Lower lobe of right lung (tissue), 2 donors: Measurements from ENCODE around the gene APPL1. TPM values are rescaled to one million over a fixed set of nuclear protein-coding genes. Genes with fewer than 3 reads are reported as not detected.

Experiments used
- ATAC-seq, 2 donors: fragments of 200-7000 bp; cut with Tn5 transposase; one replicate each; pipeline ENCODE4 v1.9.1; 2020 to 2022; ENCODE audit warnings: mild to moderate bottlenecking in 2 of 2, moderate library complexity in 2 of 2
- DNase-seq: peaks from one replicate; pipeline ENCODE4 v3.0.0-alpha.2; 2020
- H3K27ac ChIP-seq: fragments of 200-600 bp; one replicate; pipeline ENCODE4 v1.8.0; 2022
- H3K27me3 ChIP-seq: fragments of 200-600 bp; one replicate; pipeline ENCODE4 v1.8.0; 2022; ENCODE audit warnings: low read depth
- H3K36me3 ChIP-seq: fragments of 200-600 bp; one replicate; pipeline ENCODE4 v1.8.0; 2022; ENCODE audit warnings: mild to moderate bottlenecking
- H3K4me1 ChIP-seq: fragments of 200-600 bp; one replicate; pipeline ENCODE4 v1.8.0; 2022
- H3K4me3 ChIP-seq: fragments of 200-600 bp; one replicate; pipeline ENCODE4 v1.8.0; 2022; ENCODE audit warnings: mild to moderate bottlenecking
- H3K9me3 ChIP-seq: fragments of 200-600 bp; one replicate; pipeline ENCODE4 v1.8.0; 2022
- intact Hi-C: fragments of 100-400 bp; cut with DNase I; formaldehyde crosslinking; loops from one replicate; pipeline ENCODE4 v1.11.0; 2022
- total RNA-seq: library from RNA; stranded (reverse); fragmentation: NEBNext Ultra II Directional; extraction: Animal tissue kit (Norgen Biotek cat#: 25700); gene quantifications from one replicate; pipeline ENCODE4 v1.2.1, GENCODE V29; 2021
- TF ChIP-seq, protein P1 (sequence below): fragments of 200-600 bp; IDR thresholded peaks from one replicate; pipeline ENCODE4 v1.8.0; 2022; ENCODE audit warnings: antibody characterized with exemption, mild to moderate bottlenecking
- donor health status: DM: no; HTN: yes; CAD: no; lungs with severe emphysema.

Gene APPL1
- total RNA-seq, 1 donor from 2014 or later: 45.5 TPM

DNA sequence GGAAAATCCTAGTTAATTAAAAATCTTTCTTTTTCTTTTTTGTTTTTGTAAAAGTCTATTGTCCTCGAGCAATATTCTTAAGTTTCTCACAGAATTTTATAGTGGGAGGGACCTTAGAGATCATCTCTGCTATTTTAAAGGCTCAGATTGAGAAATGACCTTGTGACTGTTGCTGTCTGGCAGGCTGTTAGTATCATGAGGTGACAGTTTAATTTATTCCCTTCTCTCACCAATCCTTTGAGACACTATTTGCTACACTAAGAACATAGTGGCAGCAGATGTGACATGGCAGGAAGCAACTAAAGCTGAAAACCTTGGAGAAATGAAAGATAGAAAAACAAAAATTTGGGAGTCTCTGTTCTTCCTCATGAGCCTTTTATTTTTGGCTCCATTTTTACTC lies 24.9 kb downstream of the APPL1 start:
- no peaks in the 10 kb centered on the region for H3K4me1 ChIP-seq
- no peak overlapping the region for H3K4me3 ChIP-seq
- H3K27me3 ChIP-seq: no peaks in the 10 kb centered on the region
- H3K27ac ChIP-seq: no peak overlapping the region
- peaks cover 82% of the 10 kb centered on the region for H3K36me3 ChIP-seq
- ATAC-seq: no peak
- TF ChIP-seq, protein P1, sequence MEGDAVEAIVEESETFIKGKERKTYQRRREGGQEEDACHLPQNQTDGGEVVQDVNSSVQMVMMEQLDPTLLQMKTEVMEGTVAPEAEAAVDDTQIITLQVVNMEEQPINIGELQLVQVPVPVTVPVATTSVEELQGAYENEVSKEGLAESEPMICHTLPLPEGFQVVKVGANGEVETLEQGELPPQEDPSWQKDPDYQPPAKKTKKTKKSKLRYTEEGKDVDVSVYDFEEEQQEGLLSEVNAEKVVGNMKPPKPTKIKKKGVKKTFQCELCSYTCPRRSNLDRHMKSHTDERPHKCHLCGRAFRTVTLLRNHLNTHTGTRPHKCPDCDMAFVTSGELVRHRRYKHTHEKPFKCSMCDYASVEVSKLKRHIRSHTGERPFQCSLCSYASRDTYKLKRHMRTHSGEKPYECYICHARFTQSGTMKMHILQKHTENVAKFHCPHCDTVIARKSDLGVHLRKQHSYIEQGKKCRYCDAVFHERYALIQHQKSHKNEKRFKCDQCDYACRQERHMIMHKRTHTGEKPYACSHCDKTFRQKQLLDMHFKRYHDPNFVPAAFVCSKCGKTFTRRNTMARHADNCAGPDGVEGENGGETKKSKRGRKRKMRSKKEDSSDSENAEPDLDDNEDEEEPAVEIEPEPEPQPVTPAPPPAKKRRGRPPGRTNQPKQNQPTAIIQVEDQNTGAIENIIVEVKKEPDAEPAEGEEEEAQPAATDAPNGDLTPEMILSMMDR: no peak
- DNase-seq: no peak
- intact Hi-C loops: no loop called here
- no peaks in the 10 kb centered on the region for H3K9me3 ChIP-seq

DNA sequence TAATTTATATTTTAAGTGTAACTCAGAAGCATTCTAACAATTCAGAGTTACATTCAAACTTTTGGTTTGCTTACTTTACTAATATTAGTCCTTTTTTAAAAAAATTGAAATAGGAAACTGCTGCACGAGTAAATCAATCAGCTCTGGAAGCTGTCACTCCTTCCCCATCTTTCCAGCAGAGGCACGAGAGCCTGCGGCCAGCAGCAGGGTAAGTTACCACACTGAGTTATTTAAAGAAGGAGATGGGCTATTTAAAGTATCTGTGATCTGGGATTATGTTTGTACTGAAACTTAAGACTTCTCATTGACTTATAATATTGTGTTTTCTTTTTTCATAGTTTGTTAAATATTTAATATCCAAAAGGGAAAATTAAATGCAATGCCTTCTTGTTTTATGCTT lies 29.3 kb downstream of the APPL1 start:
- DNase-seq: no peak
- no peaks in the 10 kb centered on the region for H3K9me3 ChIP-seq
- H3K36me3 ChIP-seq: peaks cover 88% of the 10 kb centered on the region
- no peak for ATAC-seq
- H3K27ac ChIP-seq: no peak overlapping the region
- H3K4me3 ChIP-seq: no peak overlapping the region
- no peaks in the 10 kb centered on the region for H3K4me1 ChIP-seq
- intact Hi-C loops: no loop called here
- TF ChIP-seq, protein P1: no peak
- no peaks in the 10 kb centered on the region for H3K27me3 ChIP-seq

DNA sequence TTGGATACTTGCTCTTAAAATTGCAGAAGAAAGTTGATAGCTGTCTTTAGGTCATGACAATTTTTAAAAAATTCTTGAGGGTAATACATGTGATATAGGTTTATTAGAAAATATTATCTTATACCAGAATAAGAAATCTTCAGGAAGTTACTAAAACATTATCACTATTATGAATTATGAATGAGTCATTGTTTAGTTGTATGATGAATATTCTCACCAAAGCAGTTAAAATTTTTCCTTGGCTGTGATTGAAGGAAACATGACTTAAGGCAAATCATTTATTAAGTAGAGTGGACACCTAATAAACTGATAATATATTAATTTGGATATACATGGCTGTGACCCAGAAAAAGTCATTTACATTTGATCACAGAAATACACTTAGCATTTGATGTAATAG lies 30.1 kb downstream of the APPL1 start:
- Histone ChIP-seq H3K27ac (no peak overlapping the region), H3K4me1 (no peaks in the 10 kb centered on the region), H3K27me3 (no peaks in the 10 kb centered on the region), H3K9me3 (no peaks in the 10 kb centered on the region), H3K36me3 (peaks cover 82% of the 10 kb centered on the region), H3K4me3 (no peak overlapping the region)
- intact Hi-C loops: no loop called here
- DNase-seq: no peak
- no peak for ATAC-seq
- TF ChIP-seq, protein P1: no peak

DNA sequence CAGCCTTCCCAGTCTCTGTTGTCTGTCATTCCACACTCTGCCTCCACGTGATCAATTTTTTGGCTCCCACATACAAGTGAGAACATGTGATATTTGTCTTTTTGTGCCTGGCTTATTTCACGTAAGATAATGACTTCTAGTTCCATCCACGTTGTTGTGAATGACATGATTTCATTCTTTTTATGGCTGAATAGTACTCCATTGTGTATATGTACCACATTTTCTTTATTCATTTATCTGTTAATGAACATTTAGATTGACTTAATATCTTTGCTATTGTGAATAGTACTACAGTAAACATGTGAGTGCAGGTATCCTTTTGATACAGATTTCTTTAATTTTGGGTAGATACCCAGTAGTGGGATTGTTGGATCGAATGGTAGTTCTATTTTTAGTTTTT lies 33.6 kb downstream of the APPL1 start:
- Histone ChIP-seq H3K4me1 (no peaks in the 10 kb centered on the region), H3K27ac (no peak overlapping the region), H3K27me3 (no peaks in the 10 kb centered on the region), H3K4me3 (no peak overlapping the region), H3K36me3 (peaks cover 82% of the 10 kb centered on the region), H3K9me3 (no peaks in the 10 kb centered on the region)
- ATAC-seq (no peak), DNase-seq (no peak)
- intact Hi-C loops: no loop called here
- TF ChIP-seq, protein P1: no peak

DNA sequence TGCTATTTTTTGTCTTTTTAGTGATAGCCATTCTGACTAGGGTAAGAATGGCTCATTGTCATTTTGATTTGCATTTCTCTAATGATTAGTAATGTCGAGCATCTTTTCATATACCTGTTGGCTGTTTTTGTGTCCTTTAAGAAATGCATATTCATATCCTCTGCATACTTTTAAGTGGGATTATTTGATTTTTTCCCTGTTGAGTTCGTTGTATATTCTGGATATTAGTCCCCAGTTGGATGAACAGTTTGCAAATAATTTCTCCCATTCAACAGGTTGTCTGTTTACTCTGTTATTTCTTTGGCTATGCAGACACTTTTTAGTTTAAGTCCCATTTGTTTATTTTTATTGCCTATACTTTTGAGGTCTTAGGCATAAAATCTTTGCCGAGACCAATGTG lies 34.4 kb downstream of the APPL1 start:
- intact Hi-C loops: no loop called here
- H3K36me3 ChIP-seq: peaks cover 87% of the 10 kb centered on the region

More for the DNA sequence above, 34.4 kb downstream of the APPL1 start:
- H3K9me3 ChIP-seq: no peaks in the 10 kb centered on the region
- no peak overlapping the region for H3K4me3 ChIP-seq
- TF ChIP-seq, protein P1: no peak
- H3K27ac ChIP-seq: no peak overlapping the region
- ATAC-seq (no peak), DNase-seq (no peak)
- H3K27me3 ChIP-seq: no peaks in the 10 kb centered on the region
- H3K4me1 ChIP-seq: no peaks in the 10 kb centered on the region
